Stimulated activated CD4-positive, alpha-beta T cell treated with anti-CD3 and anti-CD28 coated beads, Interleukin-15, amount 100 ng/mL, for 1 hour (primary cell): Measurements from ENCODE around the gene PAPOLB.

ENCODE experiments used
- DNase-seq, 2 donors: peaks; one replicate each; pipeline ENCODE4 v3.0.0-alpha.2; 2020; ENCODE audit warnings: low read depth in 1 of 2, low spot score in 1 of 2

The PAPOLB gene

GRCh38 chr7:4878336-4879335 lies 16.8 kb upstream of the PAPOLB start:
- no peak for DNase-seq

- no peak for DNase-seq
Observed at GRCh38 chr7:4876586-4876985, 14.8 kb upstream of the PAPOLB start.

- DNase-seq: no peak
Observed at GRCh38 chr7:4875391-4875790, 13.6 kb upstream of the PAPOLB start.

- no peak for DNase-seq
Observed at GRCh38 chr7:4873071-4873944, 11.5 kb upstream of the PAPOLB start.

GRCh38 chr7:4871930-4872675 lies 10.3 kb upstream of the PAPOLB start:
- no peak for DNase-seq

GRCh38 chr7:4871056-4871680 lies 9.3 kb upstream of the PAPOLB start:
- no peak for DNase-seq

- no peak for DNase-seq
Observed at GRCh38 chr7:4868493-4868892, 6.7 kb upstream of the PAPOLB start.

- no peak for DNase-seq
Observed at GRCh38 chr7:4866528-4867496, 5.0 kb upstream of the PAPOLB start.

GRCh38 chr7:4862156-4862555 lies 326 bp upstream of the PAPOLB start:
- no peak for DNase-seq

GRCh38 chr7:4861227-4861626 lies 603 bp downstream of the PAPOLB start:
- DNase-seq: no peak

GRCh38 chr7:4857189-4857588 lies 4.6 kb downstream of the PAPOLB start:
- DNase-seq: no peak

GRCh38 chr7:4856336-4857057 lies 5.3 kb downstream of the PAPOLB start:
- DNase-seq: no peak

GRCh38 chr7:4854916-4855315 lies 6.9 kb downstream of the PAPOLB start:
- no peak for DNase-seq

GRCh38 chr7:4851459-4852422 lies 10.1 kb downstream of the PAPOLB start:
- DNase-seq: no peak

GRCh38 chr7:4850262-4850795 lies 11.5 kb downstream of the PAPOLB start:
- DNase-seq: no peak

- DNase-seq: no peak
Observed at GRCh38 chr7:4849390-4849789, 12.4 kb downstream of the PAPOLB start.

GRCh38 chr7:4845740-4846142 lies 16.1 kb downstream of the PAPOLB start:
- DNase-seq: no peak
